ENCODE results near the gene COL23A1. TPM values are rescaled to one million over a fixed set of nuclear protein-coding genes. Genes with fewer than 3 reads are reported as not detected.
A peak's percentile ranks its signal among the peaks of the same experiment; 100 is the strongest.

Gene COL23A1
- total and polyA plus RNA-seq, 2 of the 8 experiments (the other 6 are each of a cell fraction or from before 2014, with no cell fraction given) = 3.1 to 4.7 TPM

DNA sequence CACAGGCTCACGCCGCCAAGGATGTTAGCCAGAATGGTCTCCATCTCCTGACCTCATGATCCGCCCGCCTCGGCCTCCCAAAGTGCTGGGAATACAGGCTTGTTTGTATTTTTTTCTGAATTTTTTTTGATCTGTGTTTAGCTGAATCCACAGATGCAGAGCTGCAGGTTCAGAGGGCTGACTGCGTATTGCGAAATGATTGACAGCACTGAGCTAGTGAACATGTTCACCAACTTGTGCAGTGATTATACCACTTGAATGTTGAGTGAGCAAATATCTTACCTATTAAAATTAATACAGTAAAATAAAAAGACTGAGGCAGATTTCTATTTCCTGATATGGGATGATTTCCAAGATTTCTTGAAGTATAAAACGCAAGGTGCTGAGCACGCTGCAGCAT is 234.5 kb downstream of the COL23A1 start:
- Histone ChIP-seq H2BK15ac (ENCODE audit: low read length) (no peak overlapping the region), H3K79me1 (ENCODE audit: low read depth, low read length) (no peaks in the 10 kb centered on the region), H3K23me2 (ENCODE audit: low read depth, low read length) (peaks cover 12% of the 10 kb centered on the region), H3K23ac (ENCODE audit: insufficient read length) (no peak overlapping the region), H3K79me2 (ENCODE audit: control insufficient read depth in 1 of 2, insufficient read depth in 2 of 2, low read length in 2 of 2) (no peaks in the 10 kb centered on the region; a peak in 1 of 4 replicates), H2BK20ac (ENCODE audit: low read length) (0 out of 2 replicates have a peak overlapping the region, but pooled peaks have one; percentile 23), H3K9me3 (ENCODE audit: insufficient read depth in 2 of 2, low read depth in 1 of 2, low read length in 1 of 2) (no peaks in the 10 kb centered on the region), H4K5ac (ENCODE audit: insufficient read length, low read depth, low read length) (no peak overlapping the region), H3K18ac (ENCODE audit: extremely low read depth, low read length) (no peak overlapping the region), H2BK12ac (ENCODE audit: low read depth, low read length) (no peak overlapping the region), H3K27ac (ENCODE audit: low read depth, low read length) (no peak overlapping the region), H2AFZ (ENCODE audit: low read length) (no peak overlapping the region), H2BK120ac (replicated peaks; ENCODE audit: low read depth, low read length) (peak overlapping the region; percentile 55), H3K36me3 (ENCODE audit: control insufficient read depth in 2 of 4, insufficient read depth in 4 of 4, low read length in 3 of 4) (no peaks in the 10 kb centered on the region), H4K91ac (replicated peaks; ENCODE audit: insufficient read length, low read length) (peak overlapping the region; percentile 5), H2BK5ac (ENCODE audit: low read depth, low read length) (no peak overlapping the region), H3K4ac (replicated peaks; ENCODE audit: insufficient read length, low read depth, low read length) (no peak overlapping the region), H3K4me3 (ENCODE audit: extremely low read depth in 1 of 4, insufficient read depth in 2 of 4, low read depth in 3 of 4, low read length in 4 of 4) (no peak overlapping the region), H2AK5ac (ENCODE audit: low read depth, low read length) (no peak overlapping the region), H3K9ac (replicated peaks in 1 of 4; ENCODE audit: extremely low read depth in 1 of 4, low read depth in 3 of 4, low read length in 3 of 4) (no peak overlapping the region), H3K56ac (replicated peaks; ENCODE audit: insufficient read length, low read depth, low read length) (no peak overlapping the region), H4K20me1 (replicated peaks in 1 of 2; ENCODE audit: control insufficient read depth in 1 of 2, insufficient read depth in 2 of 2, low read length in 2 of 2) (peaks cover 0 to 9% of the 10 kb centered on the region in 2 experiments), H3K4me1 (replicated peaks in 1 of 4; ENCODE audit: control insufficient read depth in 3 of 4, insufficient read depth in 4 of 4, low read length in 3 of 4) (peaks cover 7 to 21% (median 11%) of the 10 kb centered on the region in 4 experiments), H3K27me3 (replicated peaks in 1 of 4; ENCODE audit: control insufficient read depth in 3 of 4, extremely low read depth in 1 of 4, insufficient read depth in 3 of 4, low read length in 3 of 4) (no peaks in the 10 kb centered on the region), H3K14ac (ENCODE audit: insufficient read length) (no peak overlapping the region), H4K8ac (ENCODE audit: extremely low read depth, insufficient read depth, low read length) (no peak overlapping the region), H3K4me2 (ENCODE audit: insufficient read depth in 1 of 2, low read depth in 2 of 2, low read length in 2 of 2) (no peak overlapping the region; a peak in 1 of 4 replicates)
- CTCF ChIA-PET (ENCODE audit: partially characterized antibody) = interaction anchor here (0.5 to 2.2 kb wide), 7 partner anchors 8 to 235 kb away, joined by 3 to 7 read pairs (median 3); partner anchors contain the start of gene COL23A1
- DNase-seq (ENCODE audit: low read depth in 1 of 2, low spot score in 2 of 2) = no peak
- POLR2A ChIA-PET (ENCODE audit: partially characterized antibody) = interaction anchor here (0.7 kb wide), 1 partner anchor 183 kb away, joined by 4 read pairs; no protein-coding TSS in a partner anchor
- TF ChIP-seq CEBPB (IDR thresholded peaks at IDR 0.05; ENCODE audit: low read depth, low read length) = peak; percentile 68
- TF ChIP-seq KDM4A (IDR thresholded peaks at IDR 0.05; ENCODE audit: low read depth, low read length, severe bottlenecking) = no peak
- no peak for TF ChIP-seq TEAD4 (IDR thresholded peaks at IDR 0.05; ENCODE audit: low read depth, low read length)
- TF ChIP-seq TBP (IDR thresholded peaks at IDR 0.05; ENCODE audit: low read depth, low read length) = no peak
- no peak for TF ChIP-seq SUZ12 (IDR thresholded peaks at IDR 0.05; ENCODE audit: low read length)
- no peak for TF ChIP-seq KDM5A (IDR thresholded peaks at IDR 0.05; ENCODE audit: low read length)
- no peak for TF ChIP-seq RNF2 (IDR thresholded peaks at IDR 0.05; ENCODE audit: borderline replicate concordance, low read depth, low read length, missing control alignments, poor library complexity, severe bottlenecking)
- no peak for FAIRE-seq
- 94% methylated on average over 9 of the region's 9 CpGs; no CpG with 5 or more reads in 1 of the 2 experiments for WGBS, 2 experiments (ENCODE audit: extremely low coverage in 1 of 2, insufficient coverage in 1 of 2, insufficient read length in 1 of 2, insufficient replicate concordance in 2 of 2, low coverage in 1 of 2, low lambda C conversion rate in 2 of 2, missing lambda C conversion rate in 1 of 2)

Measured in H1 (cell line).